A549 treated with CORT108297 at 1 μM for 4 hours (cell line): ENCODE results near the gene AANAT. TPM values are rescaled to one million over a fixed set of nuclear protein-coding genes. Genes with fewer than 3 reads are reported as not detected.

ENCODE experiments used
- total RNA-seq: library from RNA; stranded (reverse); fragments of 200-300 nt; extraction: Qiagen RNA extraction; gene quantifications from 5 replicates; pipeline ENCODE4 v1.2.3, GENCODE V29; 2022

Gene AANAT
- total RNA-seq, result 0.15 to 0.33 TPM (median 0.22 TPM) in 5 replicates

GRCh38 chr17:76467366-76467765, at the start of gene AANAT:
AANAT (plus strand) TSS chr17:76467603; CDS start chr17:76468747, 1,144 bp downstream.

GRCh38 chr17:76452660-76453430, 14.6 kb upstream of the AANAT start, which contains the start of gene UBE2O:
UBE2O (minus strand) TSS chr17:76453152; CDS start chr17:76453141, 11 bp downstream.

GRCh38 chr17:76501018-76501826, 33.8 kb downstream of the AANAT start, which contains the start of gene RHBDF2:
RHBDF2 (minus strand) TSS chr17:76501423; CDS start chr17:76481524, 19,899 bp downstream.

Other genes with a start within 250 kb of the AANAT start
- gene RNF157, start 227.1 kb upstream of the AANAT start, total RNA-seq, result 5.1 to 6.0 TPM (median 5.7 TPM) in 5 replicates
- 43.1 to 93.0 TPM (median 88.6 TPM) in 5 replicates for gene UBALD2, start 202.3 kb upstream of the AANAT start, total RNA-seq
- gene QRICH2, start 159.3 kb upstream of the AANAT start, total RNA-seq, result 0.83 to 1.7 TPM (median 1.2 TPM) in 5 replicates
- gene PRPSAP1, start 113.7 kb upstream of the AANAT start, total RNA-seq, result 53.3 to 68.3 TPM (median 63.3 TPM) in 5 replicates
- 41.3 to 64.7 TPM (median 57.3 TPM) in 5 replicates for gene SPHK1, start 83.0 kb upstream of the AANAT start, total RNA-seq
- 26.0 to 35.9 TPM (median 34.4 TPM) in 5 replicates for gene UBE2O, start 14.5 kb upstream of the AANAT start, total RNA-seq
- gene RHBDF2, start 33.8 kb downstream of the AANAT start, total RNA-seq, result 55.1 to 74.7 TPM (median 68.7 TPM) in 5 replicates
- 0.91 to 1.8 TPM (median 1.1 TPM) in 5 replicates for gene CYGB, start 70.1 kb downstream of the AANAT start, total RNA-seq
- gene PRCD, start 72.4 kb downstream of the AANAT start, total RNA-seq, result 0.22 TPM in 1 of 5 replicates, not detected in the others
- gene ST6GALNAC2, start 118.3 kb downstream of the AANAT start, total RNA-seq, result 0.31 to 0.87 TPM (median 0.51 TPM) in 5 replicates
- gene ST6GALNAC1, start 176.2 kb downstream of the AANAT start, total RNA-seq, result 0.14 to 0.41 TPM (median 0.16 TPM) in 5 replicates
- 58.7 to 67.8 TPM (median 65.0 TPM) in 5 replicates for gene MXRA7, start 243.4 kb downstream of the AANAT start, total RNA-seq